ENCODE results near the gene ZNF750. TPM values are rescaled to one million over a fixed set of nuclear protein-coding genes. Genes with fewer than 3 reads are reported as not detected.

Gene ZNF750
- total RNA-seq (under 1 TPM; 0.50 to 0.63 TPM), polyA plus RNA-seq (ENCODE audit: insufficient read depth, low read depth, low replicate concordance) (0.21 TPM)
- long read RNA-seq, donor 1 = 0 reads
- long read RNA-seq, donor 2 = 0 reads

GRCh38 chr17:82839617-82840292 is at the start of gene ZNF750:
ZNF750 (minus strand) TSS chr17:82840022; CDS start chr17:82832454, 7,568 bp downstream.
- Histone ChIP-seq H3K27ac (no peak within 1 kb of the TSS), H3K4me3 (no peak within 1 kb of the TSS), H3K27me3 (no peaks in the 10 kb centered on the region), H3K9me3 (no peaks in the 10 kb centered on the region), H3K4me1 (peaks cover 33% of the 10 kb centered on the region), H3K36me3 (ENCODE audit: low read depth, missing control alignments) (no peaks in the 10 kb centered on the region)
- intact Hi-C loops (cut with DNase I; ENCODE audit: low total_unique reads) = no loop called here
- DNase-seq = no peak
- 86 to 93% methylated on average over 20 to 25 of the region's 25 CpGs for WGBS, 2 donors
- no peak for TF ChIP-seq CTCF (IDR thresholded peaks at IDR 0.05)
- no peak for TF ChIP-seq POLR2A (IDR thresholded peaks at IDR 0.05)

GRCh38 chr17:82888583-82889495 is 49.0 kb upstream of the ZNF750 start:
- TF ChIP-seq CTCF (IDR thresholded peaks at IDR 0.05) = no peak
- TF ChIP-seq POLR2A (IDR thresholded peaks at IDR 0.05) = no peak
- Histone ChIP-seq H3K27me3 (no peaks in the 10 kb centered on the region), H3K36me3 (ENCODE audit: low read depth, missing control alignments) (no peaks in the 10 kb centered on the region), H3K27ac (no peak overlapping the region), H3K4me1 (peaks cover 5% of the 10 kb centered on the region), H3K4me3 (no peak overlapping the region), H3K9me3 (no peaks in the 10 kb centered on the region)
- intact Hi-C loops (cut with DNase I; ENCODE audit: low total_unique reads) = no loop called here
- 74 to 88% methylated on average over 15 to 30 of the region's 30 CpGs for WGBS, 2 donors
- DNase-seq = peak; percentile 48

- Histone ChIP-seq H3K27ac (no peak overlapping the region), H3K36me3 (ENCODE audit: low read depth, missing control alignments) (no peaks in the 10 kb centered on the region), H3K9me3 (no peaks in the 10 kb centered on the region), H3K4me3 (no peak overlapping the region), H3K4me1 (peaks cover 5% of the 10 kb centered on the region), H3K27me3 (no peaks in the 10 kb centered on the region)
- TF ChIP-seq CTCF (IDR thresholded peaks at IDR 0.05) = no peak
- TF ChIP-seq POLR2A (IDR thresholded peaks at IDR 0.05) = no peak
- DNase-seq = no peak
- 95 to 96% methylated on average over 27 of the region's 27 CpGs for WGBS, 2 donors
- intact Hi-C loops (cut with DNase I; ENCODE audit: low total_unique reads) = no loop called here
Measured at GRCh38 chr17:82887255-82888164, 47.7 kb upstream of the ZNF750 start.

- intact Hi-C loops (cut with DNase I; ENCODE audit: low total_unique reads) = no loop called here
- WGBS, 2 donors = 87 to 89% methylated on average over 5 of the region's 5 CpGs
- H3K27ac ChIP-seq = no peak overlapping the region
Measured at GRCh38 chr17:82884970-82885353, 45.1 kb upstream of the ZNF750 start.

More at GRCh38 chr17:82884970-82885353, 45.1 kb upstream of the ZNF750 start:
- TF ChIP-seq CTCF (IDR thresholded peaks at IDR 0.05) (no peak), POLR2A (IDR thresholded peaks at IDR 0.05) (no peak)
- H3K36me3 ChIP-seq (ENCODE audit: low read depth, missing control alignments) = no peaks in the 10 kb centered on the region
- no peaks in the 10 kb centered on the region for H3K27me3 ChIP-seq
- no peaks in the 10 kb centered on the region for H3K9me3 ChIP-seq
- H3K4me3 ChIP-seq = no peak overlapping the region
- peaks cover 18% of the 10 kb centered on the region for H3K4me1 ChIP-seq
- DNase-seq = no peak
